Mesothelial cell of epicardium (in vitro differentiated cells): ENCODE data around the gene MAGEA4. TPM values are rescaled to one million over a fixed set of nuclear protein-coding genes. Genes with fewer than 3 reads are reported as not detected.
A peak's percentile ranks its signal among the peaks of the same experiment; 100 is the strongest.

Experiments used
- DNase-seq, 2 experiments: peaks; one replicate each; pipeline ENCODE4 v3.0.0; 2021; ENCODE audit warnings: low spot score in 2 of 2; ENCODE audit not compliant: unreplicated experiment in 2 of 2
- H3K27ac Mint-ChIP-seq: 2 replicates; pipeline ENCODE4 v1.8.0; 2021; ENCODE audit warnings: mixed read lengths
- H3K27me3 Mint-ChIP-seq: 2 replicates; pipeline ENCODE4 v1.8.0; 2021; ENCODE audit warnings: low read depth, mixed read lengths
- H3K36me3 Mint-ChIP-seq: 2 replicates; pipeline ENCODE4 v1.8.0; 2021; ENCODE audit warnings: mixed read lengths
- H3K4me1 Mint-ChIP-seq: 2 replicates; pipeline ENCODE4 v1.8.0; 2021; ENCODE audit warnings: mixed read lengths
- H3K4me3 Mint-ChIP-seq: 2 replicates; pipeline ENCODE4 v1.8.0; 2021; ENCODE audit warnings: mild to moderate bottlenecking, moderate library complexity, mixed read lengths
- H3K9me3 Mint-ChIP-seq: 2 replicates; pipeline ENCODE4 v1.8.0; 2021; ENCODE audit warnings: mixed read lengths
- microRNA-seq: library from miRNA; unstranded; fragments of <30 nt; microRNA quantifications from one replicate; pipeline ENCODE4 v1.2.0, GENCODE V29; 2021; ENCODE audit warnings: inconsistent platforms, mixed read lengths
- total RNA-seq: library from RNA; stranded (reverse); gene quantifications from 3 replicates; pipeline ENCODE4 v1.2.1, GENCODE V29; 2021
- TF ChIP-seq, protein P1 (sequence below): fragments of 200-600 bp; sonication (generic); IDR thresholded peaks from one replicate; pipeline ENCODE4 v1.5.0; 2021; ENCODE audit warnings: antibody characterized with exemption; ENCODE audit not compliant: unreplicated experiment

MAGEA4 gene
- total RNA-seq, 1 donor from 2014 or later = not detected

DNA sequence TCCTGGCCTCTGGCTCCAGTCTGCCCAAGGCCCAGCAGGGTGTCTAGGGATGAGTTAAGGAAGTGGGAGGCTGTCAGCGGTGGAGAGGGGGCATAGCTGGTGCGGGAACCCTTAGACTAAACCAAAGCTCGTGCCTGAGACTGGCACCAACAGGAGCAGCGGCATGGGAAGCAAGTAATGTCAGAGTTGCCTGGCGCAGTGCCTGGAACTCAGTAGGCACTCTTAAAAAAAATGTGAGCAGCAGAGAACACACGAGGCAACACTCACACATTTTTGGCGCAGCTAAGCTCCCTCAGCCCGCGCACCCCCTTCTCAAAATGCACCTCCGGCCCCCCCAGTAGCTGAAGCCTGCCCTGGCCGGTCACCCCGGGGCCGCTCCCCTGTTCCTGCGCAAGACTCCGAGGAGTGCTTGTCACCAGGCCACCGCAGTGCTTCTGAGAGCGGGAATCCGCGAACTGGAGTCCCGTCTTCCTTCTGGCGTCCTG lies 61.2 kb downstream of the MAGEA4 start:
- H3K27me3 Mint-ChIP-seq = peaks cover 9% of the 10 kb centered on the region
- peaks cover 8% of the 10 kb centered on the region for H3K36me3 Mint-ChIP-seq
- peak overlapping the region; percentile 86 for H3K27ac Mint-ChIP-seq
- DNase-seq = no peak
- H3K4me3 Mint-ChIP-seq = peak overlapping the region; percentile 84
- peaks cover 11% of the 10 kb centered on the region for H3K9me3 Mint-ChIP-seq
- H3K4me1 Mint-ChIP-seq = peaks cover 45% of the 10 kb centered on the region
- TF ChIP-seq, protein P1, sequence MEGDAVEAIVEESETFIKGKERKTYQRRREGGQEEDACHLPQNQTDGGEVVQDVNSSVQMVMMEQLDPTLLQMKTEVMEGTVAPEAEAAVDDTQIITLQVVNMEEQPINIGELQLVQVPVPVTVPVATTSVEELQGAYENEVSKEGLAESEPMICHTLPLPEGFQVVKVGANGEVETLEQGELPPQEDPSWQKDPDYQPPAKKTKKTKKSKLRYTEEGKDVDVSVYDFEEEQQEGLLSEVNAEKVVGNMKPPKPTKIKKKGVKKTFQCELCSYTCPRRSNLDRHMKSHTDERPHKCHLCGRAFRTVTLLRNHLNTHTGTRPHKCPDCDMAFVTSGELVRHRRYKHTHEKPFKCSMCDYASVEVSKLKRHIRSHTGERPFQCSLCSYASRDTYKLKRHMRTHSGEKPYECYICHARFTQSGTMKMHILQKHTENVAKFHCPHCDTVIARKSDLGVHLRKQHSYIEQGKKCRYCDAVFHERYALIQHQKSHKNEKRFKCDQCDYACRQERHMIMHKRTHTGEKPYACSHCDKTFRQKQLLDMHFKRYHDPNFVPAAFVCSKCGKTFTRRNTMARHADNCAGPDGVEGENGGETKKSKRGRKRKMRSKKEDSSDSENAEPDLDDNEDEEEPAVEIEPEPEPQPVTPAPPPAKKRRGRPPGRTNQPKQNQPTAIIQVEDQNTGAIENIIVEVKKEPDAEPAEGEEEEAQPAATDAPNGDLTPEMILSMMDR = no peak

Small RNA genes within 50 kb of the gene (microRNA-seq; reads per million reads assigned to microRNA genes)
- gene MIR224 (5,544 reads per million, percentile 91 among the genes with 10 or more reads in this experiment), gene MIR452 (4,318 reads per million, percentile 89 among the genes with 10 or more reads in this experiment)

Other genes with a start within 250 kb of the MAGEA4 start
- gene PRRG3, start 217.4 kb upstream of the MAGEA4 start, total RNA-seq = 1.9 to 2.5 TPM (median 2.3 TPM) in 3 replicates
- not detected in 3 replicates for gene FATE1, start 196.9 kb upstream of the MAGEA4 start, total RNA-seq
- gene CNGA2, start 178.1 kb upstream of the MAGEA4 start, total RNA-seq = not detected in 3 replicates
- gene GABRE, start 61.8 kb downstream of the MAGEA4 start, total RNA-seq = 190 to 220 TPM (median 202 TPM) in 3 replicates
- gene MAGEA10, start 225.7 kb downstream of the MAGEA4 start, total RNA-seq = not detected in 3 replicates